Mesodermal cell (in vitro differentiated cells): Measurements from ENCODE around the gene DCAKD.
"Not testable (repeated sequence)": the region's sequence is repeated elsewhere in the genome, so short reads cannot be mapped to it uniquely, and the experiment has no call there.

Experiments
- H3K27ac ChIP-seq: 2 replicates; pipeline ENCODE4 v1.7.0; 2013; ENCODE audit warnings: mild to moderate bottlenecking, low read depth, low read length, moderate library complexity; ENCODE audit not compliant: severe bottlenecking
- H3K36me3 ChIP-seq: 2 replicates; pipeline ENCODE4 v1.7.1; 2013; ENCODE audit warnings: mild to moderate bottlenecking, low read length, moderate library complexity; ENCODE audit not compliant: control insufficient read depth, insufficient read depth
- H3K4me1 ChIP-seq: one replicate; pipeline ENCODE4 v1.7.1; 2013; ENCODE audit warnings: mild to moderate bottlenecking, low read length; ENCODE audit not compliant: insufficient read depth, control insufficient read depth, poor library complexity, severe bottlenecking
- H3K4me3 ChIP-seq: 2 replicates; pipeline ENCODE4 v1.7.0; 2013; ENCODE audit warnings: low read length, control low read depth, mild to moderate bottlenecking; ENCODE audit not compliant: insufficient read depth, poor library complexity, severe bottlenecking; ENCODE audit errors: extremely low read depth
- H3K9me3 ChIP-seq: 2 replicates; pipeline ENCODE4 v1.7.1; 2013; ENCODE audit warnings: mild to moderate bottlenecking, low read length, moderate library complexity; ENCODE audit not compliant: control insufficient read depth
- WGBS, 2 experiments: methylation state at CpG; one replicate each; pipeline ENCODE4 v1.1.5; 2013; ENCODE audit warnings: missing lambda C conversion rate in 2 of 2; ENCODE audit not compliant: insufficient coverage in 2 of 2; 5-methylcytosine and 5-hydroxymethylcytosine counted together

Gene DCAKD

GRCh38 chr17:45067637-45068036 is 16.2 kb upstream of the DCAKD start:
- no peaks in the 10 kb centered on the region for H3K9me3 ChIP-seq
- H3K4me3 ChIP-seq: no peak overlapping the region
- peaks cover 12% of the 10 kb centered on the region for H3K4me1 ChIP-seq
- WGBS, 2 experiments: 95 to 100% methylated on average over 2 of the region's 2 CpGs
- peaks cover 46% of the 10 kb centered on the region for H3K36me3 ChIP-seq
- no peak overlapping the region for H3K27ac ChIP-seq

DNA sequence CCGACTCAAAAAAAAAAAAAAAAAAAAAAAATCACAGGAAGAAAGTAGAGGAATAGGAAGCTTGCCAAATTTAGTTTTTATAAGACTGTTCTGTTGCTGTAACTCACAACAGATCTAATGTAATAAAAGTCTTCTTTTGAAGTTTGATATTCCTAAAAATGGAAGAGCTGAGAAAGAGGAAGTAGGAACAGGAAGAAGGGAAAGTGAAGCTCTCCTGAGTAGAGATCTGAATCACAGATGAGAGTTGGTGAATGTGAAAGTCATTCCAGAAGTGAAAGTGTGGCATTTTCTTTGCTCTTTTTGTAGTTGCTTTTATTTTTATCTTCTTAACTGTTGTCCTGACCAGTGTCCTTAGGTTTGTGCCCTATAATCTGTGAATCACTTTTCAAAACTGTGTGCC is 11.8 kb upstream of the DCAKD start:
- Histone ChIP-seq H3K4me3 (no peak overlapping the region), H3K36me3 (peaks cover 20% of the 10 kb centered on the region), H3K27ac (no peak overlapping the region), H3K4me1 (peaks cover 18% of the 10 kb centered on the region), H3K9me3 (no peaks in the 10 kb centered on the region)
- WGBS, 2 experiments: no CpG with 5 or more reads among the region's 1 CpG

GRCh38 chr17:45061606-45062205 is 10.3 kb upstream of the DCAKD start:
- 35% methylated on average over 6 of the region's 15 CpGs; no CpG with 5 or more reads in 1 of the 2 experiments for WGBS, 2 experiments
- Histone ChIP-seq H3K36me3 (peaks cover 5% of the 10 kb centered on the region), H3K9me3 (no peaks in the 10 kb centered on the region), H3K4me3 (peak overlapping the region; percentile 82), H3K27ac (peak overlapping the region; percentile 93), H3K4me1 (peaks cover 18% of the 10 kb centered on the region)

DNA sequence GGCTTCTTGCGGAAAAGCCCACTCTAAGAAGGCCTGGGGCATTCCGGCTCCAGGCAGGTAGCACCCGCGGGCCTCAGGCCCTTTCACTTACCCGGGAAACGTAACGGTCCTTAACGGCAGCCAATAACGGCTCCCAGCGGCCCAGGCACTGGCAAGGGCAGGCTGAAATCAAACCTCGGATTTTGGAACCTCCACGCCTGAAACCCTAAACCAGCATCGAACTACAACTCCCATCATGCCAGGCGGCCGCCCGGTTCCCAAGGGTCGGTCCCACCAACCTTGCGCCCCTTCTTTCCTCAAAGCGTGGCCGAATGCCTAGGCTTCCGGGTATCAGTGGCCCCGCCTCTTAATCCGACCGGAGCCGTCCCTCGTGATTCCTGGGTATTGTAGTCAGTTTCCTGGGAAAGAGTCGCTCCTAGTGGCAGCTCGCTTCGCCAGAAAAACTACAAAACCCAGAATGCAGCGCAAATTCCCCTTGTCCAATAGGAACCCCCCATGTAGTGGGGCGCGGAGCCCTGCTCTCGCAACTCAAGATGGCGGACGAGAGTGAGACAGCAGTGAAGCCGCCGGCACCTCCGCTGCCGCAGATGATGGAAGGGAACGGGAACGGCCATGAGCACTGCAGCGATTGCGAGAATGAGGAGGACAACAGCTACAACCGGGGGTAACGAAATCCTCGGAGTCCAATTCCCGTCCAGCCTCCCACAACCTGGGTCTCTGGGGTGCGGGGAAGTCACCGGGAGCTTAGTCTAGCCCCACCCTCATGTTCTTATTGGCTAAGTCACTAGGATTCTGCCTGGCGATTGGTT is 9.6 kb upstream of the DCAKD start, which contains the start of gene NMT1:
Gene NMT1 (plus strand): TSS at position 521 of the 809 bp plus-strand sequence. CDS start 13 bp downstream, at position 534.
- peak within 1 kb of the TSS; percentile 82 for H3K4me3 ChIP-seq
- H3K4me1 ChIP-seq: peaks cover 18% of the 10 kb centered on the region
- no peaks in the 10 kb centered on the region for H3K9me3 ChIP-seq
- WGBS, 2 experiments: 0 to 1% methylated on average over 43 to 49 of the region's 50 CpGs
- peaks cover 5% of the 10 kb centered on the region for H3K36me3 ChIP-seq
- peak within 1 kb of the TSS; percentile 93 for H3K27ac ChIP-seq

GRCh38 chr17:45060382-45060796 is 9.0 kb upstream of the DCAKD start:
- peak overlapping the region; percentile 64 for H3K27ac ChIP-seq
- 17 to 20% methylated on average over 12 to 15 of the region's 15 CpGs for WGBS, 2 experiments
- H3K4me1 ChIP-seq: peaks cover 18% of the 10 kb centered on the region
- H3K9me3 ChIP-seq: no peaks in the 10 kb centered on the region
- peak overlapping the region; percentile 82 for H3K4me3 ChIP-seq
- peaks cover 5% of the 10 kb centered on the region for H3K36me3 ChIP-seq

DNA sequence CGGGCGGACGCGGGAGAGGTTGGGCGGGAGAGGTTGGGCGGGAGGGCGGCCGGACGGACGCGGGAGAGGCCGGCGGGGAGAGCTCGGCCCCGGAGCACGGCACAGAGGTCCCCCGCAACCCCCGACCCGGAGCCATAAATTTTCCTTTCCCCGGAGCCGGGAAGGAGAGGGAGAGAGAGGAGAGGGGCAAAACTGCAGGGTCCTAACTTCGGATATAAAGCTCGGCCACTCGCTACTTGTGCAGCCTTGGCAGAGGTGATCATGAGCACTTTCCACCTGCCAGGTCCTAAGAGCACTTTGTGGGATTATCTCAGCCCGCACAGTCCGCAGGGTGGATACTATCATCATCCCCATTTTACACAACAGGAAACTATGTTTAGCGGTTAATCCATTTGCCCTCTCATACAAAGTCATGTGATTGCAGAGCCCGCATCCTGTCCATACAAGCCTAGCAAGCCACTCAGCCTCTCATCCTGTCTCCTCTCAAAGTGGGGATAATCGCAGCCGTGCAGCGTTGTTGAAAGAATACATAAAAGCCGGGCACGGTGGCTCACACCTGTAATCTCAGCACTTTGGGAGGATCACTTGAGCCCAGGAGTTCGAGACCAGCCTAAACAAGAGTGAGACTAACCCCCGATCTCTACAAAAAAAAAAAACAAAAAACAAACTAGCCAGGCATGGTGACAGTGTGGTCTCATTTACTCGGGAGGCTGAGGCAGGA is 780 bp upstream of the DCAKD start:
- Histone ChIP-seq H3K36me3 (peaks cover 3% of the 10 kb centered on the region), H3K4me3 (peak overlapping the region; percentile 47), H3K4me1 (peaks cover 4% of the 10 kb centered on the region), H3K27ac (peak overlapping the region; percentile 79), H3K9me3 (no peaks in the 10 kb centered on the region)
- 24 to 39% methylated on average over 23 to 29 of the region's 36 CpGs for WGBS, 2 experiments

DNA sequence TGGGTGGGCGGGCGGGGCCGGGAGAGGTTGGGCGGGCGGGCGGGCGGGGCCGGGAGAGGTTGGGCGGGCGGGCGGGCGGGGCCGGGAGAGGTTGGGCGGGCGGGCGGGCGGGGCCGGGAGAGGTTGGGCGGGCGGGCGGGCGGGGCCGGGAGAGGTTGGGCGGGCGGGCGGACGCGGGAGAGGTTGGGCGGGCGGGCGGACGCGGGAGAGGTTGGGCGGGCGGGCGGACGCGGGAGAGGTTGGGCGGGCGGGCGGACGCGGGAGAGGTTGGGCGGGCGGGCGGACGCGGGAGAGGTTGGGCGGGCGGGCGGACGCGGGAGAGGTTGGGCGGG is 254 bp upstream of the DCAKD start:
- H3K4me3 ChIP-seq: peak overlapping the region; percentile 47
- H3K27ac ChIP-seq, H3K36me3 ChIP-seq, H3K9me3 ChIP-seq, H3K4me1 ChIP-seq: not testable (repeated sequence)
- WGBS, 2 experiments: no CpG with 5 or more reads among the region's 54 CpGs

DNA sequence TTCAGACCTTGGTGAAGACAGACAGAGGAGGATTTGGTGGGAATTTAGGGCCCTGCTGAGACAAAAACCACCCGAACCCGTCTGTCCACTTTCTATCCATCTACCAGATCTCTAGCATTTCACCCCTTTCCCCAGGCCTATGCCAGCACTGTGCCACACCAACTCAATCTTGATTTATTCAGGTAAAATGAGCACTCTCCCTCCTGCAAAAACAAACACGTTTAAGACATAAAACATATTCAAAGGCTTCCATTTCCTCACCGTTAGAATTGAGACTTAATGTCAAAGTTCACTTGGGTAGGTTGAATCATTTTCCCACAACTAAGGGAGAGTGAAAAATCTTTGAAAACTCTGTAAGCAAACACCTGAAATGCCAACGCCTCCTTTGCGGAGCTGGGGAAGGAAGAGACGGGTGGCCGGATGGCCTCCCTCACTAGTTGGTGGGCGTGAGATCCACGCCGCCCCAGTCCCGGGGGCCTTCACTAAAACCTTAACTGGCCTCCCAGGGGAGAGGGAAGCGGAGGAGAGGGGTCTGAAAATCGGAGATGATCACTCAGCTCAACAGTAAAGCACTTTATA is 862 bp downstream of the DCAKD start:
- peak overlapping the region; percentile 82 for H3K4me3 ChIP-seq
- H3K9me3 ChIP-seq: no peaks in the 10 kb centered on the region
- H3K4me1 ChIP-seq: peaks cover 9% of the 10 kb centered on the region
- peak overlapping the region; percentile 94 for H3K27ac ChIP-seq
- 8 to 60% methylated on average over 1 to 6 of the region's 14 CpGs for WGBS, 2 experiments
- H3K36me3 ChIP-seq: peaks cover 3% of the 10 kb centered on the region

DNA sequence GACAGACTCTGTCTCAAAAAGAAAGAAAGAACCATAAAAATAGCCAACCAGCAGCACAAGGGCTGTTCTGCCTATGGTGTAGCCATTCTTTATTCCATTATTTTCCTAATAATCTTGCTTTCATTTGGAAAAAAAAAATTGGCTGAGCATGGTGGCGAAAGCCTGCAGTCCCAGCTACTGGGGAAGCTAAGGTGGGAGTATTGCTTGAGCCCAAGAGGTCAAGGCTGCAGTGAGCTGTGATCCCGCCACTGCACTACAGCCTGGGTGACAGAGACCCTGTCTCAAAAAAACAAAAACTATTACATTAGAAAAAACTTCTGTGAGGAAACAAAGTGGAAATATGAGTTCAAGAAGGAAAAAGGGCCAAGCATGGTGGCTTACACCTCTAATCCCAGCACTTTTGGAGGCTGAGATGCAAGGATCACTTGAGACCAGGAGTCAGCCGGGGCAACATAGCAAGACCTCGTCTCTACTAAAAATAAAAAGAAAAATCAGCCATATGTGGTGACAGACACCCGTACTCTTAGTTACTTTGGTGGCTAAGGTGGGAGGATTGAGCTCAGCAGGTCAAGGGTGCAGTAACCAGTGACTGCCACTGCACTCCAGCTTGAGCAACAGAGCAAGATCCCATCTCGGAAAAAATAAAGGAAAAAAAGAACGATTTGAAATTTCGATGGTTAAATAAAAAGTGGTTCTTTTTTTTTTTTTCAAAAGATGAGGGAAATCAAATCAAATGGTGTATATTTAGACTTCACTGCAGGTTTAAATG is 2.5 kb downstream of the DCAKD start:
- WGBS, 2 experiments: 95 to 100% methylated on average over 3 to 6 of the region's 8 CpGs
- Histone ChIP-seq H3K27ac (no peak overlapping the region), H3K9me3 (no peaks in the 10 kb centered on the region), H3K36me3 (peaks cover 10% of the 10 kb centered on the region), H3K4me3 (no peak overlapping the region), H3K4me1 (peaks cover 11% of the 10 kb centered on the region)

DNA sequence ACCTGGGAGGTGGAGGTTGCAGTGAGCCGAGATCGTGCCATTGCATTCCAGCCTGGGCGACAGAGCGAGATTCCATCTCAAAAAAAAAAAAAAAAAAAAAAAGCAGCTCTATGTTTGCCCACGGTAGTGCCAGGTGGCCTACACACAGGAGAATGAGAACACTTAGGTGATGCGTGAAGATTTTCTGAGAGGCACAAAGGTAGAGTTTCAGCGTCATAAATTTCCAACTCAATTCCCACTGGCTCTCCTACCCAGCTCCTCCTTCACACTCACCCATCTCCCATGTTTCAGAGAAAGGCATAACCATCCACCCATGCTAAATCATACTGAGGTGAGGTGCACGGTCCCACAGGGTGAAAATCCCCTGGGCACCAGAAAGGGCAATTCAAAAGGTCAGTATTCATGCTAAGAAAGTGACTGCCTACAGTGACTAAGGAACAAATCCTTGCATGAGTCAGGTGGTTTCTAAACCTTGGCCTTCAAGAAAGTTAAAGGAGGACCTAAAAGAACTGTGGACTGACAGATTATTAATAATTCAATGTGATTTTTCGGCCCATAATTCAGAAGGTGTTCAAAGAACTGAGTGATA is 4.8 kb downstream of the DCAKD start:
- H3K9me3 ChIP-seq: no peaks in the 10 kb centered on the region
- peaks cover 15% of the 10 kb centered on the region for H3K36me3 ChIP-seq
- H3K4me1 ChIP-seq: peaks cover 22% of the 10 kb centered on the region
- WGBS, 2 experiments: 91 to 95% methylated on average over 4 of the region's 9 CpGs
- H3K4me3 ChIP-seq: no peak overlapping the region
- peak overlapping the region; percentile 53 for H3K27ac ChIP-seq
